NCI-H1048 (cell line): ENCODE results near the gene COG7.
"Not testable (repeated sequence)": the region's sequence is repeated elsewhere in the genome, so short reads cannot be mapped to it uniquely, and the experiment has no call there.

ENCODE experiments used
- DNase-seq: peaks from one replicate; lab custom pipeline; 2025; lab: John Stamatoyannopoulos, UW

Gene COG7

GRCh38 chr16:23408823-23409298 is 44.1 kb downstream of the COG7 start:
- no peak for DNase-seq

GRCh38 chr16:23408242-23408822 is 44.7 kb downstream of the COG7 start:
- no peak for DNase-seq

GRCh38 chr16:23407436-23408127 is 45.4 kb downstream of the COG7 start:
- DNase-seq, result no peak

- DNase-seq, result no peak
These were observed 46.3 kb downstream of the COG7 start for GRCh38 chr16:23406546-23407240.

GRCh38 chr16:23406024-23406423 is 47.0 kb downstream of the COG7 start:
- DNase-seq, result no peak

- DNase-seq, result no peak
These were observed 49.4 kb downstream of the COG7 start for GRCh38 chr16:23403547-23403946.

- no peak for DNase-seq
These were observed 50.9 kb downstream of the COG7 start for GRCh38 chr16:23402100-23402499.

GRCh38 chr16:23401139-23401538 is 51.9 kb downstream of the COG7 start:
- DNase-seq, result no peak

- DNase-seq, result not testable (repeated sequence)
These were observed 52.5 kb downstream of the COG7 start for GRCh38 chr16:23400447-23400846.

- DNase-seq, result no peak
These were observed 53.8 kb downstream of the COG7 start for GRCh38 chr16:23398987-23399805.

- DNase-seq, result no peak
These were observed 55.5 kb downstream of the COG7 start for GRCh38 chr16:23397464-23397863.

GRCh38 chr16:23395732-23396131 is 57.3 kb downstream of the COG7 start:
- no peak for DNase-seq

GRCh38 chr16:23394141-23394831 is 58.7 kb downstream of the COG7 start:
- no peak for DNase-seq

GRCh38 chr16:23392223-23392600 is 60.8 kb downstream of the COG7 start:
- no peak for DNase-seq

GRCh38 chr16:23391381-23392222 is 61.4 kb downstream of the COG7 start:
- no peak for DNase-seq

- DNase-seq, result not testable (repeated sequence)
These were observed 63.1 kb downstream of the COG7 start for GRCh38 chr16:23389936-23390335.

GRCh38 chr16:23389201-23389600 is 63.8 kb downstream of the COG7 start:
- no peak for DNase-seq

- no peak for DNase-seq
These were observed 64.2 kb downstream of the COG7 start for GRCh38 chr16:23388786-23389185.

- DNase-seq, result no peak
These were observed 65.3 kb downstream of the COG7 start for GRCh38 chr16:23387666-23388065.

- no peak for DNase-seq
These were observed 67.5 kb downstream of the COG7 start for GRCh38 chr16:23385441-23385840.

GRCh38 chr16:23384878-23385277 is 68.1 kb downstream of the COG7 start:
- DNase-seq, result no peak
